ENCODE data around the gene NECAB3.

NECAB3 gene

DNA sequence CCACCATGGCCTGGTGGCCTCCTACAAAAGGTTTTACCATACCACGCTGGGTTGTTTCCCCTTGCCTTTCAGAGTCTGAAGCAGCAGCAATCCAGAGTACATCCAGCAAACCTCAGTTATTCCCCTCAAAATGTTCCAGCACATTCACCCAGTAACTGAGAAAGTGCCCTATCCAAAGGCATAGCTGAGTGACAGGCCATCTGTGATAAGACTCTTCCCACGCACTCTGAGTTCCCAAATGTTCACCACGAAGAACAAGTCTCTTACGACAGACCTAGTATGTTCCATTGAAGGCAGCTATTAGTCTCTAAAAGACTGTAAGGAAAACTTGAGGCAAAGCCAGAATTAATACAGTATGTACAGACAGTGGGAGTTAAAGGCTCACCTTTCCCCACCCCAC lies 43.7 kb downstream of the NECAB3 start:
- H3K79me2 ChIP-seq (ENCODE audit: low read length) = no peaks in the 10 kb centered on the region
- no peak overlapping the region for H3K4me2 ChIP-seq (ENCODE audit: low read depth, low read length)
- no peaks in the 10 kb centered on the region for H3K27me3 ChIP-seq (replicated peaks; ENCODE audit: insufficient read depth, low read length)
- H3K9me2 ChIP-seq (replicated peaks; ENCODE audit: insufficient read depth, low read length) = no peaks in the 10 kb centered on the region
- H3K9ac ChIP-seq (ENCODE audit: low read length) = no peak overlapping the region
- no peaks in the 10 kb centered on the region for H3F3A ChIP-seq (ENCODE audit: insufficient read depth, low read length)
- H3K27ac ChIP-seq (ENCODE audit: low read length) = no peak overlapping the region
- H2AFZ ChIP-seq (ENCODE audit: low read length) = no peak overlapping the region
- no peak overlapping the region for H3K4me3 ChIP-seq (ENCODE audit: low read length)
- TF ChIP-seq, protein P1, sequence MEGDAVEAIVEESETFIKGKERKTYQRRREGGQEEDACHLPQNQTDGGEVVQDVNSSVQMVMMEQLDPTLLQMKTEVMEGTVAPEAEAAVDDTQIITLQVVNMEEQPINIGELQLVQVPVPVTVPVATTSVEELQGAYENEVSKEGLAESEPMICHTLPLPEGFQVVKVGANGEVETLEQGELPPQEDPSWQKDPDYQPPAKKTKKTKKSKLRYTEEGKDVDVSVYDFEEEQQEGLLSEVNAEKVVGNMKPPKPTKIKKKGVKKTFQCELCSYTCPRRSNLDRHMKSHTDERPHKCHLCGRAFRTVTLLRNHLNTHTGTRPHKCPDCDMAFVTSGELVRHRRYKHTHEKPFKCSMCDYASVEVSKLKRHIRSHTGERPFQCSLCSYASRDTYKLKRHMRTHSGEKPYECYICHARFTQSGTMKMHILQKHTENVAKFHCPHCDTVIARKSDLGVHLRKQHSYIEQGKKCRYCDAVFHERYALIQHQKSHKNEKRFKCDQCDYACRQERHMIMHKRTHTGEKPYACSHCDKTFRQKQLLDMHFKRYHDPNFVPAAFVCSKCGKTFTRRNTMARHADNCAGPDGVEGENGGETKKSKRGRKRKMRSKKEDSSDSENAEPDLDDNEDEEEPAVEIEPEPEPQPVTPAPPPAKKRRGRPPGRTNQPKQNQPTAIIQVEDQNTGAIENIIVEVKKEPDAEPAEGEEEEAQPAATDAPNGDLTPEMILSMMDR (IDR thresholded peaks at IDR 0.05; ENCODE audit: low read length) = no peak
- TF ChIP-seq EZH2phosphoT487 (IDR thresholded peaks at IDR 0.05; ENCODE audit: low read length) (no peak), EZH2 (optimal IDR thresholded peaks at IDR 0.05; ENCODE audit: low read depth, low read length) (no peak)
- no peaks in the 10 kb centered on the region for H3K9me3 ChIP-seq (replicated peaks; ENCODE audit: insufficient read depth, low read length)
- H4K20me1 ChIP-seq (ENCODE audit: insufficient read depth, low read length) = no peaks in the 10 kb centered on the region
- H3K4me1 ChIP-seq (ENCODE audit: low read length) = no peaks in the 10 kb centered on the region
- no peak for DNase-seq
- H3K36me3 ChIP-seq (replicated peaks; ENCODE audit: insufficient read depth, low read length) = no peaks in the 10 kb centered on the region

DNA sequence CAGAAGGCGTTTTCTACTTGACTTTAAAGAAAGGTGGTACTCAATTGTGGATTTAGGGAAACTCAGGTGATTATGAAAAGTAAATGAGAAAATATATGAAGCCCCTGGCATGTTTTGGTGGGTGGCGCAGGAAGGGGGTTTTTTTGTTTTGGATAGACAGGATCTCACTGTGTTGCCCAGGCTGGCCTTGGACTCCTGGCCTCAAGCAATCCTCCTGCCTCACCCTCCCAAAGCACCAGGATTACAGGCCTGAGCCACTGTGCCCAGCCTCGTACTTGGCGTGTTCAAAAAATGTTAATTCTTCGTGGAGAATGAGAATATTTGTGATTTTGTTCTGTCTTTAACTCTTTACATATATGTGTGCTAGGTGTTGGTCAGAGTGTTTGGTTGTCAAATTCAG lies 44.2 kb downstream of the NECAB3 start:
- no peaks in the 10 kb centered on the region for H3K9me2 ChIP-seq (replicated peaks; ENCODE audit: insufficient read depth, low read length)
- H3K79me2 ChIP-seq (ENCODE audit: low read length) = no peaks in the 10 kb centered on the region
- H2AFZ ChIP-seq (ENCODE audit: low read length) = no peak overlapping the region
- no peak overlapping the region for H3K27ac ChIP-seq (ENCODE audit: low read length)
- H3K27me3 ChIP-seq (replicated peaks; ENCODE audit: insufficient read depth, low read length) = no peaks in the 10 kb centered on the region
- H3K9me3 ChIP-seq (replicated peaks; ENCODE audit: insufficient read depth, low read length) = no peaks in the 10 kb centered on the region
- no peak overlapping the region for H3K9ac ChIP-seq (ENCODE audit: low read length)
- no peak for DNase-seq
- no peak overlapping the region for H3K4me3 ChIP-seq (ENCODE audit: low read length)
- H3K4me1 ChIP-seq (ENCODE audit: low read length) = no peaks in the 10 kb centered on the region
- H3K4me2 ChIP-seq (ENCODE audit: low read depth, low read length) = no peak overlapping the region
- H3F3A ChIP-seq (ENCODE audit: insufficient read depth, low read length) = no peaks in the 10 kb centered on the region
- TF ChIP-seq, protein P1 (IDR thresholded peaks at IDR 0.05; ENCODE audit: low read length) = no peak
- H4K20me1 ChIP-seq (ENCODE audit: insufficient read depth, low read length) = no peaks in the 10 kb centered on the region
- H3K36me3 ChIP-seq (replicated peaks; ENCODE audit: insufficient read depth, low read length) = no peaks in the 10 kb centered on the region

DNA sequence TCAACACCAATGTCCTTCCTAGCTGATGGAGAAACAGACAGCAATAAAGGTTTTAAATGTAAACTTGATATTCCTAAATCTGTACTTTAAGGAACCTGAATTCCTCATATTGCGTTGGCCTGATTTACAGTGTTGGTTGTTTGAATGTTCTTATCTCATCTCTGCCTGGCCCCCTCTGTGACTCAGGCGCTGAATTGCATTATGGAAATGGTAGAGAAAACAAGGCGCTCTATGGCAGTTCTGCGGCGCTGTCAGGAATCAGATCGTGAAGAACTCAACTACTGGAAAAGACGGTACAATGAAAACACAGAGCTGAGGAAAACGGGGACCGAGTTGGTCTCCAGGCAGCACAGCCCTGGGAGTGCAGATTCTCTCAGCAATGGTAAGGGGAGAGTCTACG lies 44.7 kb downstream of the NECAB3 start:
- no peaks in the 10 kb centered on the region for H3K27me3 ChIP-seq (replicated peaks; ENCODE audit: insufficient read depth, low read length)
- no peak for DNase-seq
- no peak overlapping the region for H3K27ac ChIP-seq (ENCODE audit: low read length)
- no peaks in the 10 kb centered on the region for H3K79me2 ChIP-seq (ENCODE audit: low read length)
- no peak overlapping the region for H2AFZ ChIP-seq (ENCODE audit: low read length)
- H3K4me1 ChIP-seq (ENCODE audit: low read length) = no peaks in the 10 kb centered on the region
- no peaks in the 10 kb centered on the region for H3F3A ChIP-seq (ENCODE audit: insufficient read depth, low read length)
- H3K9me2 ChIP-seq (replicated peaks; ENCODE audit: insufficient read depth, low read length) = no peaks in the 10 kb centered on the region
- H3K36me3 ChIP-seq (replicated peaks; ENCODE audit: insufficient read depth, low read length) = no peaks in the 10 kb centered on the region
- H3K4me3 ChIP-seq (ENCODE audit: low read length) = no peak overlapping the region
- no peak overlapping the region for H3K4me2 ChIP-seq (ENCODE audit: low read depth, low read length)
- H3K9me3 ChIP-seq (replicated peaks; ENCODE audit: insufficient read depth, low read length) = no peaks in the 10 kb centered on the region
- no peak overlapping the region for H3K9ac ChIP-seq (ENCODE audit: low read length)
- TF ChIP-seq, protein P1 (IDR thresholded peaks at IDR 0.05; ENCODE audit: low read length) = no peak
- TF ChIP-seq EZH2phosphoT487 (IDR thresholded peaks at IDR 0.05; ENCODE audit: low read length) (no peak), EZH2 (optimal IDR thresholded peaks at IDR 0.05; ENCODE audit: low read depth, low read length) (no peak)
- no peaks in the 10 kb centered on the region for H4K20me1 ChIP-seq (ENCODE audit: insufficient read depth, low read length)

Data from MM.1S (cell line).